Stimulated activated CD8-positive, alpha-beta memory T cell treated with anti-CD3 and anti-CD28 coated beads, Interleukin-12 subunit alpha, Interleukin-12 subunit beta, amount 100 ng/mL, for 24 hours (primary cell): ENCODE measurements around the gene SLIT3.
"Not testable (repeated sequence)": the region's sequence is repeated elsewhere in the genome, so short reads cannot be mapped to it uniquely, and the experiment has no call there.

Experiments used
- DNase-seq: peaks from one replicate; pipeline ENCODE4 v3.0.0-alpha.2; 2020; ENCODE audit errors: extremely low read depth

SLIT3 gene

DNA sequence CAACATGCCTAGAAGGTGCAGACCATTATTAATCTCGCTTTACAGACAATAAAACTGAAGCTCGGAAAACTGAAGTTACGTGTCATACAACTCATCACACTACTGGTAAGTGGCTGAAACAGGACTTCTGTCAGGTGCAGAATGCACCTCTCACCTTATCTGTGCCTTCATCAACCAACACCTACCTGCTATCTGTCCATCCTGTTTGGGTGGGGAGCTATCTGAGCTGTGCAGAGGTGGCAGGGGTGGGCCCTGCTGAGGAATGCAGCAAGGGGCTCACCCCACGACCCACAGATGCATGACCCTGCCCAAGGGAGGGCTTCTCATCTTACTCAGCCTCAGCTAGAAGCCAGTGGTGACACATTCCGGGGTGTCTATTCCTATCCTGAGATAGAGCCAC lies 81.6 kb downstream of the SLIT3 start:
- no peak for DNase-seq

- no peak for DNase-seq
Observed at GRCh38 chr5:169218861-169219260, 82.1 kb downstream of the SLIT3 start.

DNA sequence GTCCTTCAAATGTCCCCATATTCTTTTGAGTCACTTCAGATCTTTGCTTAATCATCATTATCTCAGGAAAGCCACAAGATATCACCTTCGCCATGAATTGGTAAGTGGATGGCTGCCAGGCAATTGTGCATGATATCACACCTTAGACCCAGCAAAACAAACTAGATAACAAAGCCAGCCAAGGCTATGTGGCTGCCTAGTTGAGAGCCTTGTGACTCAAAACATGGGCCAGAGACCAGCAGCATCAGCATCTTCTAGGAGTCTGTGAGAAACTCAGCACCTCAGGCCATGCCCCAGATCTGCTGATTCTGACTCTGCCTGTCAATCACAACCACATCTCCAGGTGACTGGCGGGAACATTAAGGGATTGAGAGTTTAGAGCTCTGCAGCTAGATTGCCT lies 82.8 kb downstream of the SLIT3 start:
- DNase-seq, result no peak

DNA sequence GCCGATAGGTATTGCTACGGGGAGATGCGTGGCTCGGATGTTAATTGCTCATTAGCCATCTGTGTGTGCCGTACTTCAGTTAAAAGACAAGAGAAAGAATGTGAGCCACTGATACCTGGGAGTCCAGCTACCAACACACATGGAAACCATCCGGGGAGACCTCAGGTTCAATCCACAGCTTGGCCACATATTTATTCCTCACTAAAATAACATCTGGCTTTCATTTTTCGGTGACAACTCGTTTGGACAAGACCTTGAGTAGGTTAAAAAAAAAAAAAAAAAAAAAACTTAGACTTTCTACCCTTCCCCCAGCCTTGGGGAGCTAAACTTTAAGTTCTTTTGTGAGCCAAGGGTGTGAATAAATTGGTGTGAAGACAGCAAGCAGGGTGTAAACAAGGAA lies 84.1 kb downstream of the SLIT3 start:
- DNase-seq, result no peak

DNA sequence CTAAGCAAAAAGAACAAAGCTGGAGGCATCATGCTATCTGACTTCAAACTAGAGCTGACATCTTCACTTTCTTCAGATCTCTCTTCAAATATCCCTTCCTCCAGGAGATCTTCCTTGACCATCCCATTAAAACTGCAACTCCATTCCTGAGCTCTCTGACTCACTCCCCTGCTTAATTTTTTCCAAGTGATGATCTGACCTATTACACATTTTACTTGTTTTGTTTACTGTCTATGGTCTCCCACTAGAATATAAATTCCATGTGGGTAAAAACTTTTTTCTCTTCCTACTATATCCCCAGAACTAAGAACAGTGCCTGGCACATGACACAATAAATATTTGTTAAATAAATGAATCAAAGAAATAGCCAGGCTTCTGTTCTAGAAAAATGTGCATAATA lies 87.5 kb downstream of the SLIT3 start:
- no peak for DNase-seq

- not testable (repeated sequence) for DNase-seq
Observed at GRCh38 chr5:169211761-169212160, 89.2 kb downstream of the SLIT3 start.

DNA sequence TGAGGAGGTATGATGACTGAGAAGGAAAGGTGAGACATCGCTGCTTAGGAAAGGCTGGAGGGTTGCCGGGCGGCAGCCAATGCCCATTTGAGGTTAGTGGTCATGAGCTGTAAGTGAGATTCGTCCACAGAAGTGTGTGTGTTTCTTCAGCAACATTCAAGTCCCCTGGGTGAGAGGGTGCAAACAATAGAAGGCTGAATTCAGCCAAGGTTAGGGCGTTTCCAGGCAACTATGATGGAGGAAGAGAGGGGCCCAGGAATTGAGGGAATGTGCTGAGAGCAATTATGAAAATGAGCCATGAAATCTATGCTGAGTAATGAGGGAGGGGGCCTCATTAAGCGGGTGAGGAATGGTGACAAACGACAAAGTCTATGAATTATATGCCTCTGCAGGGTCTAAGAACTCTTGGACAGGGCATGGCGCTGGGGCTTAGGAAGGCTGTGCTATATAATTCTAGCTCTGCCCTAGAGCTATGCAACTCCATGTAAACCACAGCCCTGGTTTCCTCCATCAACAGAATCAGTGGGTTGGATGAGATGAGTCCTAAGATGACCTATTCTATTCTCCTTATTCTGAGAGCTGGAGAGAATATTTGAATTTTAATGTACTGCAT lies 96.0 kb downstream of the SLIT3 start:
- no peak for DNase-seq

GRCh38 chr5:169202969-169203368 lies 98.0 kb downstream of the SLIT3 start:
- no peak for DNase-seq

DNA sequence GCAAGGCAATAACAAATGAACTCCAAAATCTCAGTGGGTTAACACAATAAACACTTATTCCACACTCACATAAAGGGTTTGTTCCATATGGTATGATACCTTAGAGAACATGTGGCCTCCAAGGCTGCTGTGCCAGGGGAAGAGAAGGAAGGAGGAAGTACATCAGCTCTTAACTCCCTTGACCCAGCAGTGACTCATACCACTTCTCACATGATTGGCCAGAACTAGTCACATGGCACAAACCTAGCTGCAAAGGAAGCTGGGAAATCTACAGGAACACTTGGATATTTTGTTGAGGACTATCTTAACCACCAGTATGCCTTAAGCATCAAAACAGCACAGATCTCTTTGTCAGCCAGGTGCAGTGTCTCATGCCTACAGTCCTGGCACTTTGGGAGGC lies 99.3 kb downstream of the SLIT3 start:
- no peak for DNase-seq

GRCh38 chr5:169200125-169200778 lies 100.7 kb downstream of the SLIT3 start:
- DNase-seq, result no peak

DNA sequence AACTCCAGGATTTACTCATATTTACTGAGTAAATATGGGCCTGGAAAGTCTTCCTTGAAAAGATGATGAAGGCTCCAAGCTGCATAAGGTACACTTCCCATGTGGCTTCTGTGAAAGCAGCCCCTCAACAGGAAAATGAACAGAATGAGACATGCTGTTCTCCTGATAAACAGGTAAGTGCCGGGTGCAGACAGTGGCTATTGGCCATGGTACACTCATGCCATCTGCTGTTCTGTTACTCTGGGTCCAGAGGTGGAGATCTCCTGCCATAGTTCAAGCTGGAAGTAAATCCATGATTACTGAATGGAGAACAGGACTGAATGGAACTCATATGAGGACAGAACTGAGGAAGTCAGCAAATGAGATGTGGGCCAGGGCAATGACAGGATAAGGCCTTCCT lies 103.6 kb downstream of the SLIT3 start:
- DNase-seq, result no peak

DNA sequence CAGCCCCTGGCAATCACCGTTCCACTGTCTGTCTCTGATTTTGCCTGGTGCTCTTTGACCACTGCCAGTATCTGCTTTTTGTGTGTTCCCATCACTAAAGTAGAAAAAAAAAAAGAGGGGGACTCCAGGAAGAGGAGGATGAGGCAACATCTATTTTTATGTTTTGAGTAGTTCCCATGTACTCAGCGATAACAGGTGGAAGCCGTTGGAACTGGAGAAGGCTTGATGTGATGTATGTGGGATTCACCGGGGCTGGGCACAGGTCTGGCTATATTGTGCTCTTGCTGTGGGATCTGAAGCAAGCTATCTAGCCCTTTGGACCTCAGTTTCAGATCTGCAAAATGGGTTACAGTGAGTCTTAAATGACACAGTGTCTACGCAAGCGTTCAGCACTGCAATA lies 104.9 kb downstream of the SLIT3 start:
- DNase-seq, result no peak

DNA sequence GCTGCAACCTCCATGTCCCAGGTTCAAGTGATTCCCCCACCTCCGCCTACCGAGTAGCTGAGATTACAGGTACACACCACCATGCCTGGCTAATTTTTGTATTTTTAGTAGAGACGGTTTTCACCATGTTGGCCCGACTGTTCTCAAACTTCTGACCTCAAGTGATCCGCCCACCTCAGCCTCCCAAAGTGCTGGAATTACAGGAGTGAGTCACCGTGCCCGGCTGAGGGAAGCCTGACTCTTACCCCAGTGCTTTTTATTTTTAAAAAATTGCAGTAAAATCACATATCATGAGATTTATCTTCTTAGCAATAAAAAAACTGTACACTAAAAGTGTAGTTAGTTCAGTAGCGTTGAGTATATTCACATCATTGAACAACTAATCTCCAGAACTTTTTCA lies 105.3 kb downstream of the SLIT3 start:
- no peak for DNase-seq

DNA sequence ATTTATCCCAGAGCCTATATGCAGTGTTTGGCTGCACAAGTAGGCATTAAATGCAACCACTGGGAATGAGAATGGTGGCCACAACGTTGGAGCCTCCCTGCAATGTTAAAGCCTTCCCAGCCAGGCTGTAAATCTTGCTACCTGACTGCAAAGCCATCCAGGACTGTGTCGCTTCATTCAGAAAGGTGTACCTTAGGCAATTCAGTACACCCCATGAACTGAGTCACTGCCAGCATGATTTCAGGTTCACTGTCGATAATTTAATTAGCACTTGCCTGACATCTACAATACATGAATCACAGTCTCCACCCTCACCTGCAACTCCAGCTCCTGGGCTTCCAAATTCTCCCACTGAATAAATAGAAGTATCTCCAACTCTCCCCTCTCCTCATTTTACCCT lies 108.4 kb downstream of the SLIT3 start:
- no peak for DNase-seq

GRCh38 chr5:169190849-169191248 lies 110.1 kb downstream of the SLIT3 start:
- DNase-seq, result no peak

DNA sequence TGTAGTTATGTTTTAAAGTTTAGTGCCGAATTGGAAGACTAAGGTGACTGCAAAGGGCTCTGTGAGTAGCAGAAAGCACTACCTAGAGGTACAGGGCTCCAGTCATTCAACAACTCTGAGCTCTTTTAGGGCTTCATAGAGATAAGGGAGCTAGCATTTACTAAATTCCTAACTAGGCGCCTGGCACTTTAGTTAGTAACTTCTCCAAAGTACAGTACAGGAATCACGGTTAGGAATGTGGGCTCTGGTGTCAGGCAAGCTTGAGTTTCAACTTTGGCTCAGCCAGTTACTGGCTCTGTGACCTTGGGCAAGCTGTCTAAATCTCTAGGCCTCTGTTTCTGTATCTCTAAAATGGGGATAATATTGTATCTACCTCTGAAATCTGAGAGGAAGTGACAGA lies 115.3 kb downstream of the SLIT3 start:
- DNase-seq, result no peak

GRCh38 chr5:169183576-169183975 lies 117.4 kb downstream of the SLIT3 start:
- no peak for DNase-seq

- DNase-seq, result no peak
Observed at GRCh38 chr5:169182797-169183196, 118.1 kb downstream of the SLIT3 start.

GRCh38 chr5:169181814-169182213 lies 119.1 kb downstream of the SLIT3 start:
- no peak for DNase-seq

GRCh38 chr5:169178754-169179153 lies 122.2 kb downstream of the SLIT3 start:
- no peak for DNase-seq

- no peak for DNase-seq
Observed at GRCh38 chr5:169178274-169178673, 122.7 kb downstream of the SLIT3 start.

GRCh38 chr5:169176709-169177694 lies 123.9 kb downstream of the SLIT3 start:
- DNase-seq, result no peak

DNA sequence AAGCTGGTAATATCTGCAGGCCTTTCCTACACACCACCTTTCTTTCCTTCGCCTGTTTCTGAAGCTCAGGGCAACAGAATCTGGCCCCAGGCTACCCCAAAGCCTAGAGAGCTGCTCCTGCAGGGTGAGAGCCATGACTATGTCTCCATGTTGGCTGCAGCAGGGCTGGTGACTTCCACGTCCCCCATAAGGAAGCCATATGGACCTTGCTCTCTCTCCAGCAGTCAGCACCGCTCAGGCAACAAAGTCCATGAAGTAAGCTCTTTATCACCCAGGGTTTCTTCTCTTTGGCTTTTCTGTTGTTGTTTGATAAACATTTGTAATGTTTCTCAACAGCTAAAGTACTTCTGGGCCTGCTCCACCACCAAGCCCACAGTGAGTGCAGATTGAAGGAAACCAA lies 125.2 kb downstream of the SLIT3 start:
- no peak for DNase-seq
